PC-3 (cell line): ENCODE results near the gene KERA.

ENCODE experiments used
- CTCF ChIP-seq: fragments of 300-600 bp; sonication (generic); conservative IDR thresholded peaks from 2 replicates; pipeline ENCODE4 v1.5.1; 2017; ENCODE audit warnings: antibody characterized with exemption, low read depth, mild to moderate bottlenecking, low read length
- EZH2 ChIP-seq: fragments of 300-600 bp; sonication (generic); IDR thresholded peaks from one replicate; pipeline ENCODE4 v1.6.1; 2017; ENCODE audit warnings: antibody characterized with exemption, mild to moderate bottlenecking, low read length; ENCODE audit not compliant: unreplicated experiment
- EZH2phosphoT487 ChIP-seq: fragments of 300-600 bp; sonication (generic); IDR thresholded peaks from 2 replicates; pipeline ENCODE4 v1.6.1; 2018; ENCODE audit warnings: mild to moderate bottlenecking, antibody characterized with exemption, low read length, borderline replicate concordance

- no peak for TF ChIP-seq CTCF
- no peak for TF ChIP-seq EZH2
- TF ChIP-seq EZH2phosphoT487: no peak
Measured at GRCh38 chr12:91105807-91106206, 48.0 kb upstream of the KERA start.
